Endothelial cell of umbilical vein (primary cell): ENCODE data around the gene PPOX. TPM values are rescaled to one million over a fixed set of nuclear protein-coding genes. Genes with fewer than 3 reads are reported as not detected.

ENCODE experiments used
- BruUV-seq: library from RNA; stranded (reverse); fragments of 400-500 nt; replicated peaks from 2 replicates; lab custom pipeline; 2021; lab: Mats Ljungman, UMichigan
- CTCF ChIA-PET: fragments of 300-600, 350-600 bp; sonication (Branson Sonifier 250); formaldehyde crosslinking; loops from one replicate; lab custom pipeline; 2021; ENCODE audit warnings: antibody characterized with exemption, inconsistent platforms; lab: Charles Lee
- POLR2A ChIA-PET: fragments of 300-600, 350-600 bp; sonication (Branson Sonifier 250); formaldehyde crosslinking; loops from one replicate; lab custom pipeline; 2021; ENCODE audit warnings: antibody characterized with exemption, inconsistent platforms; lab: Charles Lee
- DNase-seq: peaks from one replicate; pipeline ENCODE4 v3.0.0-alpha.2; 2011; ENCODE audit warnings: low read depth, low spot score
- FAIRE-seq: peaks from 2 replicates; lab custom pipeline; 2011; peaks lifted over from hg19 to GRCh38; lab: Jason Lieb, UNC
- H2AFZ ChIP-seq: 2 replicates; pipeline ENCODE4 v1.6.0; 2012; ENCODE audit warnings: low read depth, low read length, control low read depth, inconsistent platforms
- H3K27ac ChIP-seq: 2 replicates; pipeline ENCODE4 v1.5.1; 2011; ENCODE audit warnings: low read depth, mild to moderate bottlenecking, control low read depth, low read length, moderate library complexity; ENCODE audit not compliant: insufficient read depth
- H3K27me3 ChIP-seq, 2 experiments: 2 replicates each; pipeline versions ENCODE4 v1.6.0 to v1.6.1; 2011; ENCODE audit warnings: low read length in 2 of 2, mixed read lengths in 1 of 2; ENCODE audit not compliant: control insufficient read depth in 2 of 2, insufficient read depth in 2 of 2
- H3K36me3 ChIP-seq, 2 experiments: 2 replicates in 1 of 2; 3 replicates in 1 of 2; pipeline ENCODE4 v1.5.1; 2011; ENCODE audit warnings: low read length in 2 of 2, mild to moderate bottlenecking in 1 of 2, moderate library complexity in 1 of 2; ENCODE audit not compliant: control insufficient read depth in 2 of 2, insufficient read depth in 2 of 2; ENCODE audit errors: extremely low read depth in 1 of 2
- H3K4me1 ChIP-seq: 3 replicates; pipeline ENCODE4 v1.5.1; 2011; ENCODE audit warnings: mild to moderate bottlenecking, low read length; ENCODE audit not compliant: control insufficient read depth, insufficient read depth; ENCODE audit errors: extremely low read depth
- H3K4me2 ChIP-seq: 2 replicates; pipeline ENCODE4 v1.6.1; 2011; ENCODE audit warnings: low read length, control low read depth, mixed read lengths; ENCODE audit not compliant: insufficient read depth
- H3K4me3 ChIP-seq, 3 experiments: fragments of 200-600 bp in 1 of 3; sonication (generic), shearing (Covaris generic) in 1 of 3; replicated peaks in 1 of 3; 2 replicates each; pipeline ENCODE4 v1.5.1; 2011 to 2016; ENCODE audit warnings: control low read depth in 3 of 3, low read length in 3 of 3, mild to moderate bottlenecking in 2 of 3, inconsistent platforms in 1 of 3, low read depth in 1 of 3, moderate library complexity in 1 of 3; ENCODE audit not compliant: insufficient read depth in 1 of 3
- H3K79me2 ChIP-seq: 2 replicates; pipeline ENCODE4 v1.6.0; 2012; ENCODE audit warnings: low read length, inconsistent platforms; ENCODE audit not compliant: control insufficient read depth, insufficient read depth
- H3K9ac ChIP-seq: replicated peaks from 2 replicates; pipeline ENCODE3; 2011; ENCODE audit warnings: low read length, control low read depth; ENCODE audit not compliant: insufficient read depth; ENCODE audit errors: extremely low read depth
- H3K9me1 ChIP-seq: replicated peaks from 3 replicates; pipeline ENCODE4 v1.6.0; 2011; ENCODE audit warnings: mild to moderate bottlenecking, low read length; ENCODE audit not compliant: control insufficient read depth, insufficient read depth; ENCODE audit errors: extremely low read depth
- H3K9me3 ChIP-seq: replicated peaks from 2 replicates; pipeline ENCODE4 v1.5.1; 2012; ENCODE audit warnings: low read length, inconsistent platforms; ENCODE audit not compliant: control insufficient read depth, insufficient read depth
- H4K20me1 ChIP-seq: replicated peaks from 2 replicates; pipeline ENCODE3; 2011; ENCODE audit warnings: mild to moderate bottlenecking, low read length; ENCODE audit not compliant: control insufficient read depth, insufficient read depth; ENCODE audit errors: extremely low read depth
- FOS ChIP-seq: IDR thresholded peaks from 2 replicates; pipeline ENCODE4 v1.6.1; 2011; ENCODE audit warnings: mild to moderate bottlenecking, low read length, moderate library complexity, borderline replicate concordance; ENCODE audit not compliant: insufficient read depth
- MYC ChIP-seq: IDR thresholded peaks from one replicate; pipeline ENCODE4 v1.6.1; 2011; ENCODE audit warnings: mild to moderate bottlenecking, low read depth, low read length
- POLR2A ChIP-seq: IDR thresholded peaks from 2 replicates; pipeline ENCODE4 v1.6.1; 2012; ENCODE audit warnings: low read depth, mild to moderate bottlenecking, control low read depth, low read length
- POLR2AphosphoS5 ChIP-seq: IDR thresholded peaks from 2 replicates; pipeline ENCODE4 v1.6.1; 2012; ENCODE audit warnings: low read depth, mild to moderate bottlenecking, control low read depth, low read length, moderate library complexity; ENCODE audit not compliant: insufficient read depth
- dilution Hi-C: fragments of 300-500 bp; cut with MboI; formaldehyde crosslinking; loops from one replicate; pipeline ENCODE4 v1.15.0; 2019; ENCODE audit warnings: low sequenced_read_pairs; ENCODE audit not compliant: extremely low pct_ligation_motif_present
- intact Hi-C: fragments of 100-400 bp; cut with micrococcal nuclease; formaldehyde crosslinking; loops from one replicate; pipeline ENCODE4 v1.10.0; 2022
- polyA plus RNA-seq, 4 experiments: library from polyadenylated mRNA; depleted of rRNA in 3 of 4; stranded (reverse) in 3 of 4; unstranded in 1 of 4; fragments of >200 nt; gene quantifications; 2 replicates each; pipeline versions ENCODE4 v1.2.1 to v1.2.3, GENCODE V29; 2011 to 2012; ENCODE audit warnings: missing spikeins in 1 of 4
- total RNA-seq: library from RNA; stranded (reverse); gene quantifications from 2 replicates; pipeline ENCODE4 v1.2.3, GENCODE V29; 2021
- TF ChIP-seq, protein P1 (sequence below): IDR thresholded peaks from 2 replicates; pipeline ENCODE4 v1.6.1; 2011; ENCODE audit not compliant: insufficient read depth, insufficient read length
- TF ChIP-seq, protein P2 (sequence below), 2 donors: IDR thresholded peaks; 1 replicate in 1 of 2; 2 replicates in 1 of 2; pipeline ENCODE4 v1.5.1; 2011; ENCODE audit warnings: low read length in 2 of 2, mild to moderate bottlenecking in 2 of 2, moderate library complexity in 2 of 2, control low read depth in 1 of 2, inconsistent platforms in 1 of 2, low read depth in 1 of 2; ENCODE audit not compliant: insufficient read depth in 1 of 2; ENCODE audit errors: extremely low read depth in 1 of 2

PPOX gene
- total and polyA plus RNA-seq, 2 donors (not counting 3 experiments of a cell fraction or from before 2014, with no cell fraction given) = 26.4 to 28.5 TPM

DNA sequence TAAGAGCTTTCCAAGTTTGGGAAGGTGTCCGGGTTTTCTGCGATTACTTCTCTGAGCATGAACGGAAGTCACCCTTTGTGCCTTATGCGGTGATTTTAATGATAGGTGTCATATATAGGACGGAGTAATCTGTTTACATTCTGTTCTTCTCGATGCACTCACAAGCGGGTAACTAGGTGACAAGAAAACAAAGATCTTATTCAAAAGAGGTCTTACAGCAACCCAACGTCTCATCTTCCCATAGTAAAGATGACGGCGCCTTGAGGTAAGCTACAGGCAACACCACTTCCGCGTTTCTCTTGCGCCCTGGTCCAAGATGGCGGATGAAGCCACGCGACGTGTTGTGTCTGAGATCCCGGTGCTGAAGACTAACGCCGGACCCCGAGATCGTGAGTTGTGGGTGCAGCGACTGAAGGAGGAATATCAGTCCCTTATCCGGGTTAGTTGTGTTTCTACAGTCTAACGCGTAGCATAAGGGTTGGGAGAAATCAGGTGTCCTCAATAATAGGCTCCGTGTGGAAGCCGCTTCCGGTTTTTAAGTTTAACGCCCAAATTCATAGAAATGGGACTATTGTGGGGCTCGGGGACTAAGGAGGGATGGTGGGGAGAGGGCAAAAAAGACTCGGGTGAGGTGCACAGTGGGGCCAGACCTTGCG, 12.4 kb upstream of the PPOX start, which contains the start of gene UFC1:
Gene UFC1 (plus strand): TSS at position 297 of the 656 bp plus-strand sequence. CDS start 20 bp downstream, at position 317.
- DNase-seq = peak; percentile 91
- TF ChIP-seq, protein P1, sequence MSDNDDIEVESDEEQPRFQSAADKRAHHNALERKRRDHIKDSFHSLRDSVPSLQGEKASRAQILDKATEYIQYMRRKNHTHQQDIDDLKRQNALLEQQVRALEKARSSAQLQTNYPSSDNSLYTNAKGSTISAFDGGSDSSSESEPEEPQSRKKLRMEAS = peak; percentile 22
- TF ChIP-seq POLR2A (peak; percentile 86), FOS (no peak), POLR2AphosphoS5 (peak; percentile 68), MYC (peak; percentile 74)
- TF ChIP-seq, protein P2, sequence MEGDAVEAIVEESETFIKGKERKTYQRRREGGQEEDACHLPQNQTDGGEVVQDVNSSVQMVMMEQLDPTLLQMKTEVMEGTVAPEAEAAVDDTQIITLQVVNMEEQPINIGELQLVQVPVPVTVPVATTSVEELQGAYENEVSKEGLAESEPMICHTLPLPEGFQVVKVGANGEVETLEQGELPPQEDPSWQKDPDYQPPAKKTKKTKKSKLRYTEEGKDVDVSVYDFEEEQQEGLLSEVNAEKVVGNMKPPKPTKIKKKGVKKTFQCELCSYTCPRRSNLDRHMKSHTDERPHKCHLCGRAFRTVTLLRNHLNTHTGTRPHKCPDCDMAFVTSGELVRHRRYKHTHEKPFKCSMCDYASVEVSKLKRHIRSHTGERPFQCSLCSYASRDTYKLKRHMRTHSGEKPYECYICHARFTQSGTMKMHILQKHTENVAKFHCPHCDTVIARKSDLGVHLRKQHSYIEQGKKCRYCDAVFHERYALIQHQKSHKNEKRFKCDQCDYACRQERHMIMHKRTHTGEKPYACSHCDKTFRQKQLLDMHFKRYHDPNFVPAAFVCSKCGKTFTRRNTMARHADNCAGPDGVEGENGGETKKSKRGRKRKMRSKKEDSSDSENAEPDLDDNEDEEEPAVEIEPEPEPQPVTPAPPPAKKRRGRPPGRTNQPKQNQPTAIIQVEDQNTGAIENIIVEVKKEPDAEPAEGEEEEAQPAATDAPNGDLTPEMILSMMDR (IDR thresholded peaks at IDR 0.05; ENCODE audit: extremely low read depth in 1 of 2, insufficient read depth in 1 of 2, low read depth in 1 of 2, low read length in 2 of 2) = no peak
- POLR2A ChIA-PET = interaction anchor here (1.0 kb wide), 1 partner anchor 21 kb away, joined by 11 read pairs; the partner anchor contains the start of gene DEDD

More for the DNA sequence above, 12.4 kb upstream of the PPOX start, which contains the start of gene UFC1:
- Histone ChIP-seq H3K4me1 (no peaks in the 10 kb centered on the region), H3K79me2 (no peaks in the 10 kb centered on the region), H4K20me1 (no peaks in the 10 kb centered on the region), H3K9me1 (no peaks in the 10 kb centered on the region), H3K9ac (peak within 1 kb of the TSS; percentile 97), H3K4me3 (peak within 1 kb of the TSS; percentile 24 to 77 (median 52)), H3K36me3 (peaks cover 2 to 5% of the 10 kb centered on the region in 2 experiments), H2AFZ (peak within 1 kb of the TSS; percentile 69), H3K27me3 (no peaks in the 10 kb centered on the region), H3K27ac (peak within 1 kb of the TSS; percentile 81), H3K4me2 (peak within 1 kb of the TSS; percentile 52), H3K9me3 (no peaks in the 10 kb centered on the region)
- intact Hi-C loops = loop anchor here (1.0 kb wide), 1 partner anchor 35 kb away; no protein-coding TSS in a partner anchor
- FAIRE-seq = peak; percentile 77
- TSS peak; percentile 96 for BruUV-seq
- dilution Hi-C loops = no loop called here
- CTCF ChIA-PET = interaction anchor here (0.6 to 2.7 kb wide), 7 partner anchors 12 to 133 kb away, joined by 3 to 14 read pairs (median 3); partner anchors contain the start of genes DEDD, F11R and PPOX
